Activated T-helper 1 cell treated with anti-CD3 and anti-CD28 coated beads, Interleukin-12 subunit alpha, Interleukin-12 subunit beta, Interleukin-2, Interleukin-4 antibody, amounts not matched to agents 30 ng/mL and 10 ng/mL and 1 ng/mL, durations not matched to agents 14 hours and 24 hours and 36 hours (primary cell): Measurements from ENCODE around the gene CYTH3. TPM values are rescaled to one million over a fixed set of nuclear protein-coding genes. Genes with fewer than 3 reads are reported as not detected.

Experiments used
- DNase-seq: peaks from one replicate; pipeline ENCODE4 v3.0.0; 2021; ENCODE audit warnings: low spot score
- H3K27ac Mint-ChIP-seq: one replicate; pipeline ENCODE4 v1.8.0; 2021; ENCODE audit warnings: mild to moderate bottlenecking, mixed read lengths
- H3K27me3 Mint-ChIP-seq: one replicate; pipeline ENCODE4 v1.8.0; 2022; ENCODE audit warnings: mild to moderate bottlenecking, moderate library complexity, mixed read lengths; ENCODE audit not compliant: insufficient read depth
- H3K36me3 Mint-ChIP-seq: one replicate; pipeline ENCODE4 v1.8.0; 2021; ENCODE audit warnings: low read depth, mixed read lengths
- H3K4me1 Mint-ChIP-seq: one replicate; pipeline ENCODE4 v1.8.0; 2021; ENCODE audit warnings: low read depth, mixed read lengths
- H3K4me3 Mint-ChIP-seq: one replicate; pipeline ENCODE4 v1.8.0; 2021; ENCODE audit warnings: mild to moderate bottlenecking, moderate library complexity, mixed read lengths
- H3K9me3 Mint-ChIP-seq: one replicate; pipeline ENCODE4 v1.8.0; 2021; ENCODE audit warnings: mixed read lengths
- intact Hi-C: fragments of 100-400 bp; cut with micrococcal nuclease; formaldehyde crosslinking; loops from one replicate; pipeline ENCODE4 v1.15.1; 2024
- total RNA-seq: library from RNA; stranded (reverse); gene quantifications from 2 replicates; pipeline ENCODE4 v1.2.3, GENCODE V29; 2022

Gene CYTH3
- total RNA-seq, 1 donor from 2014 or later, result 0.65 TPM

DNA sequence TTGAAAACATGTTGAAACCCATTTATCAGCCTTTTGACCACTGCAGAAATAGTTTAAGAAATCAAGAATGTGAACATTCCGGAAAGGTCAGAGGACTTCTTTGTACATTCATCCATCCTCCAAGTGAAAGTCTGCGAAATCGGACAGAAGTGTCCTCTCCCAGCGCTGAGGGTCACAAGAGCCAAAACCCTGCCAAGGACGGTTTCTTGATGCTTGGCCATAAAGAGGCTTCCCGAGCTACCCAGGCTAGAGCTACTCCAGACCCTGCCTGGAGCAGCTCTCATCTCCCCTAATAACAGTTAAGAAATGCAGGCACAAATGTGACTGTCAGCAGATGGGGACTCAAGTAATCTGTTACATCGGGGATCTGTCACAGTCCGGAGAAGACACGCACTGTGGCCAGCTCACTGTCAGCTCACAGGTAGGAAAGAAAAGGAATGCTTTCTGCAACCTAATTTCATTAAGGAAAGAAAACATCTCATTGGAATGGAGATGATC, 4.5 kb upstream of the CYTH3 start:
- Mint-ChIP-seq H3K27ac (no peak overlapping the region), H3K9me3 (no peaks in the 10 kb centered on the region), H3K4me1 (peaks cover 6% of the 10 kb centered on the region), H3K27me3 (peaks cover 27% of the 10 kb centered on the region), H3K36me3 (no peaks in the 10 kb centered on the region), H3K4me3 (no peak overlapping the region)
- intact Hi-C loops, result no loop called here
- no peak for DNase-seq

DNA sequence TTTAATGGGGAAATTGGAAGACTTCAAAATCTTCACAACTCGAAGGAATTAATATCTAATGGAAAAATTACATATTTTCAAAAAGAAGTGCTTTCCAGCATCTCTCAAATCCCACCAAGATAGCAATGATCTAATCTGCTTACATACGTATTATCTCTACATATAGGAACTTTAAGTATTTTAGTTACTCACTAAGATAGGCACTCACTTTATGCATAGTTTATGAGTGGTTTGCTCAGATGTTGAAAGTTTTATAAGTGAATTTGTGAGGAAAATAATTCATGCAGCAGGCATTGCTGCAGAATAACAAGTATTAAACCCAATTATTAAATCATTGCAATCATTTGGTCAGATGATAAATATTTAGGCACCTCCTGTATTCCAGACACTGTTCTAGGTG, 2.3 kb upstream of the CYTH3 start:
- Mint-ChIP-seq H3K4me3 (peak overlapping the region; percentile 2), H3K9me3 (no peaks in the 10 kb centered on the region), H3K27ac (no peak overlapping the region), H3K27me3 (peaks cover 46% of the 10 kb centered on the region), H3K4me1 (peaks cover 19% of the 10 kb centered on the region), H3K36me3 (no peaks in the 10 kb centered on the region)
- no peak for DNase-seq
- intact Hi-C loops, result loop anchor here (5.0 kb wide), 2 partner anchors 52 to 163 kb away; no protein-coding TSS in a partner anchor

DNA sequence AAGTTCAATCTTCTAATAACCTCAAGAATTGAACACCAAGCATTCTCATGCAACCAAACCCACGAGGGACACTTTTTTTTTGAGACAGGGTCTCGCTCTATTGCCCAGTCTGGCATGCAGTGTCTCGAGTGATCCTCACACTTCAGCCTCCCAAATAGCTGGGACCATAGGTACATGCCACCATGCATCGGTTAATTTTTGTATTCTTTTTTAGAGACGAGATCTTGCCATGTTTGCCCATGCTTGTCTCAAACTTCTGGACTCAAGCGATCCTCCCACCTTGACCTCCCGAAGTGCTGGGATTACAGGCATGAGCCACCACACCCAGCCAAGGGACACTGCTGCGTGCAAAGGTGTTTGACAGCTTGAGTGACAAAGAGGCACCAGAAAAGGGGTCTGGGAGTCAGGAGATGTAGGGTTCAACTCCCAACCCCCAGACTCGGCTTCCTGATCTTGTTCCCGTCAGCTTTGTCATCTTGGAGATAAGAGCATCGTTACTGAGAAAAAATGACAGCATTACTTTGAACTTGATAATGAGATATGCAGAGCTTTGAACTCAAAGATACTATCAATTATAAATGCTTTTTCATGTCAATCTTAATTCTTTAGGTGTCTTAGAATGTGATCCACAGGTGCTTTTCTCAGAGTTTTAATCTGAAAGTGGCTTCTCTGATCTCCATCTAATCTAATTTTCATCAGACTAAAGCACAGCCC, 1.6 kb upstream of the CYTH3 start:
- Mint-ChIP-seq H3K27me3 (peaks cover 51% of the 10 kb centered on the region), H3K27ac (no peak overlapping the region), H3K36me3 (no peaks in the 10 kb centered on the region), H3K9me3 (no peaks in the 10 kb centered on the region), H3K4me1 (peaks cover 19% of the 10 kb centered on the region), H3K4me3 (peak overlapping the region; percentile 71)
- intact Hi-C loops, result loop anchor here (2.0 to 5.0 kb wide), 3 partner anchors 52 to 715 kb away; no protein-coding TSS in a partner anchor
- DNase-seq, result no peak

DNA sequence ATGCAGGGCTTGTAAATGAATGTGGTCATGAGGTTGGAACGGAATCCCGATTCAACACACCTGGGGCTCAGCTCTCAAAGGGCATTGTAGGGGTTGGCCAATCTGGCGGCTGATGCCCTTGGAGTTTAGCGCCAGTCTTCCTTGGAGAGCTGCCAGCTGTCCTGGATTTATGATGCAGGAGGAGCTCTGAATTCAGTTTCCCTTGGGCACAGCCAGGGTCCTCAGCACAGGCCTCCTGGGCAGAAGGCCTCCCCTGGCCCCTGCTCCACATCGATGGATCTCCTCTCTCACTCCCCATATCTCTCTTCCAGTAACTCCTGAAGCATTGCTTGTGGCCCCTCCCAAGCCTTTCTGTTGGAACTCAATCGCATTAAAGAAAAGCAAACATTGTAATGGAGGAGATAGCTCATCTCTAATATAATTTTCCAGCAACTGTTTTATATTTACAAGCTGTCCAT, 985 bp upstream of the CYTH3 start:
- Mint-ChIP-seq H3K36me3 (no peaks in the 10 kb centered on the region), H3K27me3 (peaks cover 55% of the 10 kb centered on the region), H3K9me3 (no peaks in the 10 kb centered on the region), H3K4me1 (peaks cover 19% of the 10 kb centered on the region), H3K4me3 (peak overlapping the region; percentile 71), H3K27ac (peak overlapping the region; percentile 34)
- intact Hi-C loops, result loop anchor here (2.0 to 5.0 kb wide), 3 partner anchors 51 to 715 kb away; no protein-coding TSS in a partner anchor
- no peak for DNase-seq

DNA sequence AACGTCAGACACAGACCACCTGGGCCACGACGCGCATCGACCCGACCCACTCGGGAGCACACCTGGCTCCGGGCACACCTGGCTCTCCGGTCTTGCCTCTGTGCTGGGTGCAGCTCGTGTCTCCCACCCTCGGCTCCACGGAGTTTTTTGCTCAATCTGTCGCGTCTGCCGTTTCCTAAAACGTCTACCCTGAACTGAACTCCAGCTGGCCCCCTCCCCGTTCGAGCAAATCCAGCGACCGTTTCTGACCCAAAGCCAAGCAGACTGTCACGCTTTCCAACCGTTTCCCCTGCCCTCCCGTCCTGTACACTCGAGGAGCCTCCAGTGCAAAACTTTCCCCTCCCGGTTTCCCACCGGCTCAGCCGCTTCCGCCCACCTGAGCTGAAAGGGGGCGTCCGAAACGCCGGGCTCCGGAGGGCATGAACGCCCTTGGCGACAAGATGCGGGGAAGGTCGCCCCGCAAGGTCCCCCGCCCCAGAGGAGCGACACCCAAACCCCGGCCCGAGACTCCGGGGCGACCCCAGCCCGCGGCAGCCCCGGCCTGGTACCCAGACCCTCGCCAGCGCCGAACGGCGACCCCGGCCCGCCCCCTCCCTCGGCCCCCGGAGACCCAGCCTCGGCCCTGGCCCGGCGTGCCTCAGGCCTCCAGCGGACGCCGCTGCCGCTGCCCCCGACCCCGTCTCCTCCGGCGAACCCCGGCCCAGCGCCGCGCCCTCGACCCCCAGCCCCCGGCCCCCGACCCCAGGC, 557 bp downstream of the CYTH3 start:
- Mint-ChIP-seq H3K27ac (no peak overlapping the region), H3K27me3 (peaks cover 63% of the 10 kb centered on the region)
- peak; percentile 2 for DNase-seq

DNA sequence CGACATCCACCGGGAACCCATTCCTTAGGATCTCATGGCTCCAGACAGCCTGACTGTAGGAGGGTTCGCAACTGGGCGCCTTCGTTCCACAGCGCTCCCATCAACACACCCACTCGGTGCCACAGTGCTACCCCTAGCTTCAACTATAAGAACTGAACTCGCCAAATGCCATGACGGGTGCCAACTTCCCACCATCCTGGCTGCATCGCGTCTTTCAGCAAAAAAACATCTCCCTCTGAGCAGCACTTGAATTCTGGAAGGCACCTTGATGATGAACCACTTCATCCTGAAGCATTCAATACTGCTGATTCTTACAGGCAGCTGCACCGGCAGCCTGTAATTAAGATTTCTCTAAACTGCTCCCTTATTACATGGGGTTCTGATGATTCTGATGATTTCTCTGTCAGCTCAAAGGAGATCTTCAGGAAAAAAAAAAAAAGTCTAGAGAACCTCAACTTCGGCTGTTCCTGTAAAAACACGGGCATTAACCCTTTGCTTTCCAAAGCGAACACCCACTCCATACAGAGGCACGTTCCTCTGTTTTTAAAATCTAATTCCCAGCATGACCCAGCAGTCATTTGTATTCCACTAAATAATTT, 1.3 kb downstream of the CYTH3 start:
- H3K27ac Mint-ChIP-seq, result no peak overlapping the region
- peaks cover 19% of the 10 kb centered on the region for H3K4me1 Mint-ChIP-seq
- H3K27me3 Mint-ChIP-seq, result peaks cover 69% of the 10 kb centered on the region
- peak; percentile 1 for DNase-seq
- peak overlapping the region; percentile 79 for H3K4me3 Mint-ChIP-seq
- H3K9me3 Mint-ChIP-seq, result no peaks in the 10 kb centered on the region
- intact Hi-C loops, result loop anchor here (1.0 to 5.0 kb wide), 3 partner anchors 14 to 166 kb away; no protein-coding TSS in a partner anchor
- no peaks in the 10 kb centered on the region for H3K36me3 Mint-ChIP-seq

More for the DNA sequence above, 557 bp downstream of the CYTH3 start:
- Mint-ChIP-seq H3K4me3 (peak overlapping the region; percentile 79), H3K4me1 (peaks cover 19% of the 10 kb centered on the region), H3K36me3 (no peaks in the 10 kb centered on the region), H3K9me3 (no peaks in the 10 kb centered on the region)
- intact Hi-C loops, result loop anchor here (1.0 to 5.0 kb wide), 4 partner anchors 15 to 713 kb away; no protein-coding TSS in a partner anchor

- Mint-ChIP-seq H3K4me1 (peaks cover 18% of the 10 kb centered on the region), H3K36me3 (no peaks in the 10 kb centered on the region), H3K27ac (no peak overlapping the region), H3K4me3 (no peak overlapping the region), H3K27me3 (peaks cover 64% of the 10 kb centered on the region), H3K9me3 (no peaks in the 10 kb centered on the region)
- intact Hi-C loops, result no loop called here
- DNase-seq, result no peak
Observed at GRCh38 chr7:6269527-6269926, 2.9 kb downstream of the CYTH3 start.

DNA sequence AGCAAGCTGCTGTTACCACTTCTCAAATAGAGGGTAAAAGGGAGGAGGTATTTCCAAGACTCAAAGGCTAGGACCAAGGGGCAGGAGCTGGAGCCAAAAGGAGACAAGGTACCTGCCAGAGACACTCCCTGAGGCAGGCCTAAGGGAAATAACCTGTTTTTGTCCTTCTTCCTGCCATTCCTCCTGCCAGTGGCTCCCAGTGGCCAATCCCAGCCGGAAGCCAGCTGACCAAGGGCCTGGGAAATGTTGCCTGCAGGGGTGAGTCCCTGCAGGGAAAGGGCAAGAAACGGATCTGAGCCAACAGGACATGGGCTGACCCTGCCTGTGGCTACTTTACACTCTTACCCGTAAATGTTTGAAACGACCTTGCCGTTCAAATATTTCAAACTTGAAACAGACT, 3.5 kb downstream of the CYTH3 start:
- intact Hi-C loops, result no loop called here
- peaks cover 57% of the 10 kb centered on the region for H3K27me3 Mint-ChIP-seq
- H3K4me1 Mint-ChIP-seq, result peaks cover 13% of the 10 kb centered on the region
- H3K27ac Mint-ChIP-seq, result no peak overlapping the region
- no peaks in the 10 kb centered on the region for H3K9me3 Mint-ChIP-seq
- H3K36me3 Mint-ChIP-seq, result no peaks in the 10 kb centered on the region
- no peak for DNase-seq
- no peak overlapping the region for H3K4me3 Mint-ChIP-seq

GRCh38 chr7:6268023-6268900, 4.2 kb downstream of the CYTH3 start:
- intact Hi-C loops, result no loop called here
- Mint-ChIP-seq H3K9me3 (no peaks in the 10 kb centered on the region), H3K4me3 (no peak overlapping the region), H3K27me3 (peaks cover 51% of the 10 kb centered on the region), H3K36me3 (no peaks in the 10 kb centered on the region), H3K27ac (no peak overlapping the region), H3K4me1 (peaks cover 13% of the 10 kb centered on the region)
- DNase-seq, result no peak

DNA sequence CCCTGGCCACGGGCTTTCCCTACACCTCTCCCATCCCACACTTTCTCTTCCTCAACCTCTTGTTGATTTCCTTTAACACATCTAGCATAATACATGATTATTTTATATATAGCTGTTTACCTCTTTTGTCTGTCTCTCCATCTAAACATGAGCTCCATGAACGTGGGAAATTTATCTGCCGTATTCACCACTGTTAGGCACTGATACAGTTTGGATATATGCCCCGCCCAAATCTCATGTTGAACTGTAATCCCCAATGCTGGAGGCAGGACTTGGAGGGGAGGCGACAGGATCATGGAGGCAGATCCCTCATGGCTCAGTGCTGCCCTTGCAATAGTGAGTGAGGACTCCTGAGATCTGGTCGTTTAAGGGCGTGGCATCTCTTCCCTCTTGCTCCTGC, 5.7 kb downstream of the CYTH3 start:
- H3K36me3 Mint-ChIP-seq, result no peaks in the 10 kb centered on the region
- no peak overlapping the region for H3K27ac Mint-ChIP-seq
- DNase-seq, result no peak
- H3K4me3 Mint-ChIP-seq, result no peak overlapping the region
- intact Hi-C loops, result no loop called here
- H3K27me3 Mint-ChIP-seq, result peaks cover 53% of the 10 kb centered on the region
- H3K4me1 Mint-ChIP-seq, result peaks cover 10% of the 10 kb centered on the region
- H3K9me3 Mint-ChIP-seq, result no peaks in the 10 kb centered on the region

DNA sequence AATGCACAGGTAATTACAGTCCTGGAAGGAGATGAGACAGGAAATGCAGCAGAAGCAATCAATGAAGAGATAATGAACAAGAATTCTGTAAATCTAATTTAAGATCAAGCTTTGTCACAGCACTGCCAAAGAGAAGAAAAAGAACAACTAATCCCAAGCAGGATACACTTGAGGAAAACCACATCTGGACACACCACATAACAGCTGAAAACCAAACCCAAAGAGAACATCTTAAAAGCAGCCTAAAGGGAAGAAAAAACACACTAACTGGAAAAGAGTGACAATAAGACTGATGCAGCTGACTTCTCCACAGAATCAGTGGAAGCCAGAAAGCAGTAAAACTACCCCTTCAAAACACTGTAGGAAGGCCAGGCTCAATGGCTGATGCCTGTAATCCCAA, 10.2 kb downstream of the CYTH3 start:
- no peak overlapping the region for H3K27ac Mint-ChIP-seq
- H3K36me3 Mint-ChIP-seq, result no peaks in the 10 kb centered on the region
- intact Hi-C loops, result no loop called here
- peaks cover 10% of the 10 kb centered on the region for H3K4me1 Mint-ChIP-seq
- no peaks in the 10 kb centered on the region for H3K9me3 Mint-ChIP-seq
- H3K4me3 Mint-ChIP-seq, result no peak overlapping the region
- peaks cover 50% of the 10 kb centered on the region for H3K27me3 Mint-ChIP-seq
- DNase-seq, result no peak

DNA sequence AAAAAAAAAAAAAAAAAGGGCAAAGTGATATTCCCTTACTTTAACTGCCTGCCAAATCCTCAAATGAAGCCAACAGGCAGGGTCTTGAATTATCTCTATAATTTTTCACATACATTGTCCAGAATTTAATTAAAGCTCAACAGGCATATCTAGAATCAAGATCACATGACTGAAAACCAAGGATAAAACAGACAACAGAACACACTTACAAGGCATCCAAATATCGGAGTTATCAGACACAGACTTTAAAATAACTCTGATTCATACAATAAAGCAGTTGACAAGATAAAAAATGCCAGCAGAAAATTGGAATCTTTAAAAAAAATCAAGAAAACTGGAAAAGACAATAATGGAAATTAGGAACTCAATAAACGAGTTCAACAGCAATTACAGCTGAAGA, 10.7 kb downstream of the CYTH3 start:
- Mint-ChIP-seq H3K4me1 (peaks cover 15% of the 10 kb centered on the region), H3K9me3 (no peaks in the 10 kb centered on the region), H3K4me3 (no peak overlapping the region), H3K27me3 (peaks cover 46% of the 10 kb centered on the region), H3K27ac (no peak overlapping the region), H3K36me3 (no peaks in the 10 kb centered on the region)
- intact Hi-C loops, result no loop called here
- no peak for DNase-seq
